Left hindlimb (tissue), 1 donor: ENCODE results near the gene SDK2.
"Not testable (repeated sequence)": the region's sequence is repeated elsewhere in the genome, so short reads cannot be mapped to it uniquely, and the experiment has no call there.

Experiments
- DNase-seq: peaks from one replicate; pipeline ENCODE4 v3.0.0-alpha.2; 2018

Gene SDK2

GRCh38 chr17:73334771-73335513 lies 309.3 kb downstream of the SDK2 start:
- DNase-seq: no peak

GRCh38 chr17:73333445-73333844 lies 310.8 kb downstream of the SDK2 start:
- DNase-seq: not testable (repeated sequence)

- DNase-seq: no peak
These were observed 313.2 kb downstream of the SDK2 start for GRCh38 chr17:73331060-73331459.

DNA sequence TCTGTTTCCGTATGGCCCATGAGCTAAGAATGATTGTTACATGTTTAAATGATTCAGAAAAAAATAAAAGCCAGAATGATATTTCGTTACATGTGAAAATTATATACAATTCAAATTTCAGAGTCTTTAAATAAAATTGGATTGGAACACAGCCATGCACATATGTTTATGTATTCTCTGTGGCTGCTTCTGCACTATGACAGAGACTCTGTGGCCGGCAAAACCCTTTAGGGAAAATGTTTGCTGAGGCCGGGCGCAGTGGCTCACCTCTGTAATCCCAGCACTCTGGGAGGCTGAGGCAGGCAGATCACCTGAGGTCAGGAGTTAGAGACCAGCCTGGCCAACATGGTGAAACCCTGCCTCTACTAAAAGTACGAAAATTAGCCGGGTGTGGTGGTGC lies 316.6 kb downstream of the SDK2 start:
- no peak for DNase-seq

- DNase-seq: no peak
These were observed 318.8 kb downstream of the SDK2 start for GRCh38 chr17:73325527-73325842.

DNA sequence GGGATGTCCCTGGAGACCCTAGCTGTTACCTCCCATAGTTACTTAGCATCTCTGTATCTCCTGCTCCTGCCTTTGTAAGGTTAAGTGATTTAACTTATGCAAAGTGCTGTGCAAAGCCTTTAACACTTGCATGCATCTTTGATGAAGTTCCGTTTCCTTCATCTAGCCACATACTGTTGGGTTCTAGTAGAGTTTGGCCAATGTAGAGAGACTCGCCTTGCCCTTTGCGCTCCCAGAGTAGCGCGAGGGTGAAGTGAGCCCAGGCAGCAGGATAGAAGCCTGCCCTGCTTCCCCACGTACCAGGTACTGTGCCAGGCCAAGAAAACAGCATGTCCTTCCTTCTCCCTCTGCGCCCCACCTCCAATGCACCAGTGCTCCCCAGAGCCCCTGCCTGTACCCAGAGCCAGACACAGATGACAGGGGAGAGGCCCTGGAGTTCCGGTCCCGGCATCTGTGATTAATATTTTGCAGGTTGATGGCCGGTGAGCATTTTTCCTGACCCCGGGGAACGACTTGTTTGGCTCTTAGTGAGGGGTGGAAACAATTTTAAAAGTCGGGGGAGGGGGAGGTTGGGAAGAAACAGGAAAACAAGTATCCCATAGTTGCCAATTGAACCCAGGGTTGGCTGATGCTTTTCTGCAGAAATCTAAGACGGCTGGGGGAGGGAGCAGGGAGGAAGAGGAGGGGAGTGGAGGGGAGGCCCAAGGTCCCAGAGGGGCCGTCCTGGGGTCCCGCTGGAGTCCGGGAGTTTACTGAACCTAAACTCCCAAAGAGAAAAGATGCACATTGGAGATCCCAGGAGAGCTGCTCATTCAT lies 319.3 kb downstream of the SDK2 start:
- no peak for DNase-seq

DNA sequence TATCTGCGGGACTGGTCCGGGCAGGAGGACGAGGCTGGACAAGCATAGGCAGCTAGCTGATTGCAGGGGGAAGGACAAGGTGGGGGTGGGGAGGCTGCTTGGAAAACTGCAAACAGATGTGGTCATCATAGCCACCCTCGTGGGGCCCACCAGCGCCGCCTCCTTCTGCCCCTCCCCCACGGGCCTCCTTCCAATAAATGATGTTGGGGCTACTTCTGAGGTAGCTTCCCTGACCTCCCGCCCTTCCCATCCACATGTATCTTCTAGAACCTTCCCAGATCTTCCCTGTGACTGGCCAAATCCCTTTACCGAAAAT lies 320.1 kb downstream of the SDK2 start:
- DNase-seq: peak; percentile 86

- no peak for DNase-seq
These were observed 320.7 kb downstream of the SDK2 start for GRCh38 chr17:73323409-73324159.

DNA sequence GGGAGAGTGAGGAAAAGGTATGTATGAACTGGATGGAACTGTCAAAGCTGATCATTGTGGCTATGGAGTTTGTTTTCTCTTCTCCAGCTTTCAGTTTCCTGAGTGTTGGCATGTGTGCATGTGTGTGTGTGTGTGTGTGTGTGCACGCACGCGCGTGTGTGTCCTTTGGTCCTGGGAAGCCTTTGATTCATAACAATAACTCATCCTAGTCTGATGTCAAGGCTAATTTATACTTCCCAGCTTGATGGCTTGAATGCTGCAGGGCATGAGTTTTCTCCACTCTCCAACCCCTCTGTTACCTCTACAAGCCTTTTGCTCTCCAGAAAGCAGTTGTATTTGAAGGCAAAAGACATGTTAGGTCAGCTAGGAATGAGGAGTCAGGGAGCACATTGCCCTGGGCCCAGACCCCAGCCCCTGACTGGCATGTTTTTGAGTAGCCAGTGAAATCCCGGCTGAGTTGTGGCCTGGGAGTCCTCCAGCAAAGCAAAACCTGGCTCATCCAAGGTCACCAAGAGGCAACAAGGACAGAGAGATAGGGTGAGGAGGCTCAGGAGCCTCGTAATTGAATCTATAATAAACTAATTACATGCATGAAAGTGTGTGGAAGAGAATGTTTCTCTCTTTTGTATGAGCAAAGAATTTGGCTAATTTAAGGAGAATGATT lies 323.5 kb downstream of the SDK2 start:
- DNase-seq: no peak

- DNase-seq: no peak
These were observed 324.5 kb downstream of the SDK2 start for GRCh38 chr17:73319766-73320165.

- no peak for DNase-seq
These were observed 325.4 kb downstream of the SDK2 start for GRCh38 chr17:73318836-73319235.

DNA sequence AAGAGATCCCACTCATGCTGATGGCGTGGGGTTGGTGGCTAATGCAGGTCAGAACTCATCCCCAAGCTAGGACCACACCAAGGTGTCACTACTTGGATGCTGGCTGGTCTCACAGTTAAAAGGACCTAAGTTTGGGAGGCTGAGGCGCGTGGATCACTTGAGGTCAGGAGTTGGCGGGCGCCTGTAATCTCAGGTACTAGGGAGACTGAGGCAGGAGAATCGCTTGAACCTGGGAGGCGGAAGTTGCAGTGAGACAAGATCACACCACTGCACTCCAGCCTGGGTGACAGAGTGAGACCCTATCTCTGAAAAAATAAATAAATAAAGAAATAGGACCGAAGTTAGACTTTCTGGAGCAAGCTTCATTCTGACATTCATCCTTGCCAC lies 325.8 kb downstream of the SDK2 start:
- no peak for DNase-seq

DNA sequence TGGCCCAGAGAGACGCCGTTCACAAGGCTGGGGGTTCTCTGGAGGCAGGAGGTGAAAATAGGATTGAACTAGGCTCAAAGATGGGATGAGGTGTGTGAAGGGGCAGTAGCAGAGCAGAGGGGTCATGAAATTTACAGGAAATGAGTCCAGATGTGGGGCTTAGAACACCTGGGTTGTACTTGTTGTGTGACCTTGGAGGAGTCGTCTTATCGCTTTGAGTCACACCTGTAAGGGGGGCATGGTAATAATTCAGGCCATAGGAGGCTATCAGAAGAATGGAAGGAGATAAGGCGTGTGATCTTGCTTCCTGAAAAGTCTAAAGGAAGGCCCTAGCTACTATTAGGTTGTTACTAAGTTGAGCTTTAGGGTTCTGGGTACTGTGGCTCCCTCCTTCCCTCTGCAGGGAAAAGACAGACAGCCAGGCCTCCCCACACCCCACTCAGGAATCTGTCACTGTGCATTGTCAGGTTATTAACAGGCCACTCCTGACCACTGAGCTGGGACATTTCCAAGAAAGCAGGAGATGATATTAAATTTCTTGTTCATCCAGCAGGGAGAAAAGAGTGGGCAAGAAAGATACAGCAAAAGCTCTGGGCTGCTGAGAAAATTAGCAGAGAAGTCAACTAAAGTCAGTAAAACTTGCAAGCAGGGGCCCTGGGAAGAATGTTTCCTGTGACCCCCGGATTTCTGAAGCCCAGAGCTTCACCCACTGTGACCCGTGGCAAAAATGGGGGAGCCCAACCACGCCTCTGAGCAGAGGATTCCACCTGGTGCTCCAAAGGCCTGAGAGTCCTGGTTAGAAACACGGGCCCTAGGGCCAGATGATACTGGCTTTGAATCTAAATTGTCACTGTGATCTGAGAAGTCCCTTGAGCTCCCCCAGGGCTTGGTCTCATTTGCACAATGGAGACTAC lies 326.5 kb downstream of the SDK2 start:
- no peak for DNase-seq

GRCh38 chr17:73316919-73317505 lies 327.2 kb downstream of the SDK2 start:
- no peak for DNase-seq

DNA sequence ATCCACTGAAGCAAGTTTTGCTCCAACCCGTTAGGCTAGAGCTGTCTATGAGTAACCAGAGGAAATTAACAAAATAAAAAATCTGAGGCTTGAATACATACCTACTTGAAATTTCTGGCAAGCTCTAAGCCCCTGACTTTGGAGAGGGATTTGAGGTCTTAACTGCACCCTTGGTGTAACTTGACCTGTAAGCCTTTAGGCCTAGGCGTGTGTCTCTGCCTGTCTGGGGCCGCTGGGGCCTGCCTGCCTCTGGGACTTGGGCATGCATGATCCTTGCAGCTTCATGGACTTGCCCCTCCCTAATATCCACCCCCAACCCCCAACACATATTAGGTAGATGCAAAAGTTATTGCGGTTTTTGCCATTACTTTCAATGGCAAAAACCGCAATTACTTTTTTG lies 328.8 kb downstream of the SDK2 start:
- DNase-seq: no peak

- DNase-seq: no peak
These were observed 330.6 kb downstream of the SDK2 start for GRCh38 chr17:73313526-73314127.

GRCh38 chr17:73312887-73313286 lies 331.4 kb downstream of the SDK2 start:
- DNase-seq: not testable (repeated sequence)

DNA sequence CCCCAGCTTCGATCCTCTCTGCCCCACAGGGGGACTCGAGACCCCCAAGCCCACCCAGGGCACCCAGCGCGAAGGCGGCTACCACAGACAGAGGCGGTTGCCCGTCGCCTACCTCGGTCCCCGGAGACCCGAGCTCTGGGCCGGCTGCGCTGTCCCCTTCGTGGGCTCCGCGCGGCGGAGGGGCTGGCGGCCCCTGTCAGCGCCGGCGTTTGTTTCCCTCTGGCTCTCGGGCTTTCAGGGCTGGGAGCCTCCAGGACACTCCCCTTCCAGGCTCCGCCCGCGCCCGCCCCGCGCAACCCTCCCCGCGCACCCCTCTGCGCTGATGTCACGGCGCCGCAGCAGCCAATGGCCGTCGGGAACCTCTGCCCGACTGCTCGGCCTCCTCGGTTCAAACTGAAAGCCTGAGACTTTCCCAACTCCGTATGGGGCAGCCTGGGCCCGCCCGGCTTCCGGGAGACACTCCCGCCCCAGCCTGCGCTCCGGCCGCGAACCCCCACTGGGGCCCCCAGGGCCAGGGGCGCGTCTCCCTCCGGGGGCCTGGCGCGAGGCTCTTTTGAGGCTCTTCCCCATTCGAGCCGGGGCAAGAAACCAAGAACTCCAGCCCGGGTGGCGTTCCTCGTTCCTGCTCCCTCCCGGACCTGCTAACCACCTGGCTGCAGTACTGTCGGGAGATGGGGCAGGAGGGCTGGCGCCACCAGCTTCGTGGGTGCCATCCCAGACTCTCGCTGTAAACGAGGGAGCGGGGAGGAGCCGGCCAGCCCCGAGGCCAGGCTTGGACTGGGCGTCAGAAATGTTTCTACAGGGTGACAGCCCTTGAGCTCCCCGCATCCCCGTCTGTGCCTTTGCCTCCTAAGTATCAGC lies 332.2 kb downstream of the SDK2 start, which contains the start of gene CDC42EP4:
Gene CDC42EP4, minus strand, starts transcription at position 221 of the 861 bp plus-strand sequence. CDS start 25,501 bp downstream, outside the sequence.
- peak; percentile 98 for DNase-seq

GRCh38 chr17:73311428-73311780 lies 332.8 kb downstream of the SDK2 start:
- no peak for DNase-seq
